WTC11 (cell line): ENCODE results near the gene USP44. TPM values are rescaled to one million over a fixed set of nuclear protein-coding genes. Genes with fewer than 3 reads are reported as not detected.

Experiments used
- ATAC-seq: fragments of 200-7000 bp; cut with Tn5 transposase; 2 replicates; pipeline ENCODE4 v1.10.0; 2021; ENCODE audit warnings: mild to moderate bottlenecking, moderate library complexity
- CTCF ChIA-PET: fragments of 300-600 bp; sonication (Branson Sonifier 250); formaldehyde crosslinking; loops from one replicate; lab custom pipeline; 2021; ENCODE audit warnings: antibody characterized with exemption; lab: Charles Lee
- POLR2A ChIA-PET: fragments of 350-600 bp; sonication (Branson Sonifier 250); formaldehyde crosslinking; loops from one replicate; lab custom pipeline; 2021; ENCODE audit warnings: antibody characterized with exemption; lab: Charles Lee
- DNase-seq: peaks from one replicate; pipeline ENCODE4 v3.0.0; 2021; ENCODE audit warnings: low spot score
- H3K27ac Mint-ChIP-seq: 2 replicates; pipeline ENCODE4 v1.8.0; 2021; ENCODE audit warnings: mixed read lengths
- H3K27me3 Mint-ChIP-seq: 2 replicates; pipeline ENCODE4 v1.8.0; 2021; ENCODE audit warnings: low read depth, mild to moderate bottlenecking, moderate library complexity, mixed read lengths
- H3K36me3 Mint-ChIP-seq: 2 replicates; pipeline ENCODE4 v1.8.0; 2021; ENCODE audit warnings: mixed read lengths
- H3K4me1 Mint-ChIP-seq: 2 replicates; pipeline ENCODE4 v1.8.0; 2022; ENCODE audit warnings: mixed read lengths
- H3K4me3 Mint-ChIP-seq: 2 replicates; pipeline ENCODE4 v1.8.0; 2021; ENCODE audit warnings: mild to moderate bottlenecking, moderate library complexity, mixed read lengths
- H3K9me3 Mint-ChIP-seq: 2 replicates; pipeline ENCODE4 v1.8.0; 2021; ENCODE audit warnings: mixed read lengths
- ATF2 ChIP-seq: sonication (generic); formaldehyde crosslinking; IDR thresholded peaks from 2 replicates; pipeline ENCODE4 v1.8.1; 2022; ENCODE audit warnings: low read depth, missing genetic modification reagents, borderline replicate concordance
- E2F5 ChIP-seq: sonication (generic); formaldehyde crosslinking; IDR thresholded peaks from 2 replicates; pipeline ENCODE4 v1.8.1; 2022; ENCODE audit warnings: mild to moderate bottlenecking, moderate library complexity, missing genetic modification reagents
- ESRRA ChIP-seq: sonication (generic); formaldehyde crosslinking; IDR thresholded peaks from 2 replicates; pipeline ENCODE4 v1.8.1; 2022; ENCODE audit warnings: mild to moderate bottlenecking, missing genetic modification reagents, borderline replicate concordance
- FOXP1 ChIP-seq: sonication (generic); formaldehyde crosslinking; IDR thresholded peaks from 2 replicates; pipeline ENCODE4 v1.8.0; 2022; ENCODE audit warnings: missing genetic modification reagents, mild to moderate bottlenecking, moderate library complexity, borderline replicate concordance
- GABPB1 ChIP-seq: sonication (generic); formaldehyde crosslinking; IDR thresholded peaks from 2 replicates; pipeline ENCODE4 v1.8.1; 2023; ENCODE audit warnings: mild to moderate bottlenecking, missing genetic modification reagents
- GRHL2 ChIP-seq: fragments of 250-450 bp; sonication (Bioruptor Pico); IDR thresholded peaks from 2 replicates; pipeline ENCODE4 v1.8.0; 2022; ENCODE audit warnings: mild to moderate bottlenecking, moderate library complexity; ENCODE audit not compliant: insufficient replicate concordance, severe bottlenecking
- GTF2I ChIP-seq: fragments of 250-450 bp; sonication (Bioruptor Pico); conservative IDR thresholded peaks from 2 replicates; pipeline ENCODE4 v1.4.0; 2021; ENCODE audit warnings: mild to moderate bottlenecking
- KAT7 ChIP-seq: sonication (generic); formaldehyde crosslinking; IDR thresholded peaks from 2 replicates; pipeline ENCODE4 v1.8.1; 2023; ENCODE audit warnings: missing genetic modification reagents, mild to moderate bottlenecking, borderline replicate concordance
- NFATC4 ChIP-seq: fragments of 250-450 bp; sonication (Bioruptor Pico); IDR thresholded peaks from 2 replicates; pipeline ENCODE4 v1.9.0; 2021; ENCODE audit warnings: mild to moderate bottlenecking
- OVOL2 ChIP-seq: fragments of 250-450 bp; sonication (Bioruptor Pico); IDR thresholded peaks from 2 replicates; pipeline ENCODE4 v1.9.0; 2021; ENCODE audit warnings: mild to moderate bottlenecking, borderline replicate concordance
- RORB ChIP-seq: fragments of 250-450 bp; sonication (Bioruptor Pico); IDR thresholded peaks from 2 replicates; pipeline ENCODE4 v1.9.0; 2021; ENCODE audit warnings: mild to moderate bottlenecking
- TEAD1 ChIP-seq: sonication (generic); formaldehyde crosslinking; IDR thresholded peaks from 2 replicates; pipeline ENCODE4 v1.8.0; 2022; ENCODE audit warnings: mild to moderate bottlenecking, missing genetic modification reagents
- TEAD4 ChIP-seq: sonication (generic); formaldehyde crosslinking; IDR thresholded peaks from 2 replicates; pipeline ENCODE4 v1.8.0; 2022; ENCODE audit warnings: mild to moderate bottlenecking, missing genetic modification reagents
- ZNF219 ChIP-seq: sonication (generic); formaldehyde crosslinking; IDR thresholded peaks from 2 replicates; pipeline ENCODE4 v1.8.0; 2023; ENCODE audit warnings: missing genetic modification reagents, mild to moderate bottlenecking, borderline replicate concordance
- ZNF232 ChIP-seq: sonication (generic); formaldehyde crosslinking; IDR thresholded peaks from 2 replicates; pipeline ENCODE4 v1.8.0; 2022; ENCODE audit warnings: mild to moderate bottlenecking, missing genetic modification reagents
- ZNF263 ChIP-seq: sonication (generic); formaldehyde crosslinking; IDR thresholded peaks from 2 replicates; pipeline ENCODE4 v1.8.1; 2022; ENCODE audit warnings: low read depth, mild to moderate bottlenecking, moderate library complexity, missing genetic modification reagents
- total RNA-seq: library from RNA; stranded (reverse); gene quantifications from 3 replicates; pipeline ENCODE4 v1.2.3, GENCODE V29; 2021
- TF ChIP-seq, protein P1 (sequence below): sonication (generic); formaldehyde crosslinking; IDR thresholded peaks from 2 replicates; pipeline ENCODE4 v1.8.1; 2023; ENCODE audit warnings: mild to moderate bottlenecking, missing genetic modification reagents
- TF ChIP-seq, protein P2 (sequence below): sonication (generic); formaldehyde crosslinking; IDR thresholded peaks from 2 replicates; pipeline ENCODE4 v1.8.0; 2023; ENCODE audit warnings: missing genetic modification reagents

The USP44 gene
- total RNA-seq, 1 experiment from 2014 or later = 93.4 TPM

- TF ChIP-seq, protein P1, sequence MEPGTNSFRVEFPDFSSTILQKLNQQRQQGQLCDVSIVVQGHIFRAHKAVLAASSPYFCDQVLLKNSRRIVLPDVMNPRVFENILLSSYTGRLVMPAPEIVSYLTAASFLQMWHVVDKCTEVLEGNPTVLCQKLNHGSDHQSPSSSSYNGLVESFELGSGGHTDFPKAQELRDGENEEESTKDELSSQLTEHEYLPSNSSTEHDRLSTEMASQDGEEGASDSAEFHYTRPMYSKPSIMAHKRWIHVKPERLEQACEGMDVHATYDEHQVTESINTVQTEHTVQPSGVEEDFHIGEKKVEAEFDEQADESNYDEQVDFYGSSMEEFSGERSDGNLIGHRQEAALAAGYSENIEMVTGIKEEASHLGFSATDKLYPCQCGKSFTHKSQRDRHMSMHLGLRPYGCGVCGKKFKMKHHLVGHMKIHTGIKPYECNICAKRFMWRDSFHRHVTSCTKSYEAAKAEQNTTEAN (CRISPR knock-in tag) = no peak
- TF ChIP-seq ESRRA (CRISPR knock-in tag) = peak; percentile 58; the same call in 1 of the 2 replicates
- TF ChIP-seq TEAD4 (CRISPR knock-in tag) = peak; percentile 56; the same call in 1 of the 2 replicates
- peak; percentile 55; the same call in 1 of the 2 replicates for TF ChIP-seq ZNF219
- no peak for TF ChIP-seq NFATC4 (CRISPR knock-in tag)
- TF ChIP-seq GABPB1 (CRISPR knock-in tag) = peak; percentile 87
- peak; percentile 84; the same call in 1 of the 2 replicates for TF ChIP-seq KAT7 (CRISPR knock-in tag)
- no peak for TF ChIP-seq ZNF263 (CRISPR knock-in tag)
- 0 out of 2 replicates have a peak, but pooled peaks have one; percentile 40 for TF ChIP-seq E2F5
- peak; percentile 92 for TF ChIP-seq TEAD1 (CRISPR knock-in tag)
- no peak; the same call in 1 of the 2 replicates for TF ChIP-seq FOXP1 (CRISPR knock-in tag)
Observed at GRCh38 chr12:95473884-95474659, 77.2 kb downstream of the USP44 start, which contains the start of gene METAP2 (continued).

GRCh38 chr12:95473231-95473883, 77.9 kb downstream of the USP44 start:
- TF ChIP-seq OVOL2 (CRISPR knock-in tag) (no peak), NFATC4 (CRISPR knock-in tag) (peak; percentile 6; the same call in 1 of the 2 replicates), ZNF263 (CRISPR knock-in tag) (no peak), RORB (CRISPR knock-in tag) (no peak)
- Mint-ChIP-seq H3K27me3 (peaks cover 2% of the 10 kb centered on the region; the same call in 1 of the 2 replicates), H3K36me3 (peaks cover 27% of the 10 kb centered on the region), H3K9me3 (no peaks in the 10 kb centered on the region), H3K4me3 (peak overlapping the region; percentile 100), H3K27ac (peak overlapping the region; percentile 100), H3K4me1 (peaks cover 17% of the 10 kb centered on the region)
- no peak for DNase-seq
- CTCF ChIA-PET = interaction anchor here (0.5 to 1.7 kb wide), 6 partner anchors 27 to 400 kb away, joined by 3 to 12 read pairs (median 5); partner anchors contain the start of gene NR2C1
- POLR2A ChIA-PET = interaction anchor here (0.6 to 2.3 kb wide), 8 partner anchors 10 to 400 kb away, joined by 3 to 13 read pairs (median 4); partner anchors contain the start of genes FGD6, NR2C1 and VEZT
- ATAC-seq = peak; percentile 10

DNA sequence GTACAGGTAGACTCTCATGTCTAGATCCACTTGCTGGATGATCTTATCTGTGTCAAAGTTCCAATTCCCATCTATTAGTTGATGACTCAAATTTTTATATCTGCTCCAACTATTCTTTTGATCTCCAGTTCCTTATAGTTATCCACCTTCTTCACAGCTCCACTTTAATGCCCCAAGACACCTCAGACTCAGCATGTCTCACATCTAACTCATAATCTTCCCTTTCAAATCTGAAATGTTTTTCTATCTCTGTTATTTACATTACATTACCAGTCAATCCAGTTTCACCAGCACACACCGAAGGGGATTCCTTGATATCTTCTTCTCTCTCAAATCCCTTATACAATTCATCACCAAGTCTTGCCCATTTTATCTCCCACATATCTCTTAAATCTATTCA, 81.0 kb downstream of the USP44 start:
- POLR2A ChIA-PET = interaction anchor here (0.7 kb wide), 1 partner anchor 101 kb away, joined by 3 read pairs; no protein-coding TSS in a partner anchor
- peaks cover 2% of the 10 kb centered on the region; the same call in 1 of the 2 replicates for H3K36me3 Mint-ChIP-seq
- TF ChIP-seq ZNF232 (CRISPR knock-in tag) (no peak), E2F5 (no peak), GTF2I (CRISPR knock-in tag) (no peak), GRHL2 (CRISPR knock-in tag) (no peak), ATF2 (CRISPR knock-in tag) (no peak)
- TF ChIP-seq, protein P2, sequence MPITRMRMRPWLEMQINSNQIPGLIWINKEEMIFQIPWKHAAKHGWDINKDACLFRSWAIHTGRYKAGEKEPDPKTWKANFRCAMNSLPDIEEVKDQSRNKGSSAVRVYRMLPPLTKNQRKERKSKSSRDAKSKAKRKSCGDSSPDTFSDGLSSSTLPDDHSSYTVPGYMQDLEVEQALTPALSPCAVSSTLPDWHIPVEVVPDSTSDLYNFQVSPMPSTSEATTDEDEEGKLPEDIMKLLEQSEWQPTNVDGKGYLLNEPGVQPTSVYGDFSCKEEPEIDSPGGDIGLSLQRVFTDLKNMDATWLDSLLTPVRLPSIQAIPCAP (CRISPR knock-in tag) = no peak
- TF ChIP-seq, all 79 proteins: peak for 0
- ATAC-seq (no peak), DNase-seq (no peak)
- Mint-ChIP-seq H3K9me3 (no peaks in the 10 kb centered on the region), H3K4me1 (peaks cover 11% of the 10 kb centered on the region; the same call in 1 of the 2 replicates), H3K27ac (no peak overlapping the region), H3K27me3 (peaks cover 2% of the 10 kb centered on the region; the same call in 1 of the 2 replicates), H3K4me3 (no peak overlapping the region)
- CTCF ChIA-PET = no interaction called here
